ENCODE results near the gene SLC45A3.

Gene SLC45A3

DNA sequence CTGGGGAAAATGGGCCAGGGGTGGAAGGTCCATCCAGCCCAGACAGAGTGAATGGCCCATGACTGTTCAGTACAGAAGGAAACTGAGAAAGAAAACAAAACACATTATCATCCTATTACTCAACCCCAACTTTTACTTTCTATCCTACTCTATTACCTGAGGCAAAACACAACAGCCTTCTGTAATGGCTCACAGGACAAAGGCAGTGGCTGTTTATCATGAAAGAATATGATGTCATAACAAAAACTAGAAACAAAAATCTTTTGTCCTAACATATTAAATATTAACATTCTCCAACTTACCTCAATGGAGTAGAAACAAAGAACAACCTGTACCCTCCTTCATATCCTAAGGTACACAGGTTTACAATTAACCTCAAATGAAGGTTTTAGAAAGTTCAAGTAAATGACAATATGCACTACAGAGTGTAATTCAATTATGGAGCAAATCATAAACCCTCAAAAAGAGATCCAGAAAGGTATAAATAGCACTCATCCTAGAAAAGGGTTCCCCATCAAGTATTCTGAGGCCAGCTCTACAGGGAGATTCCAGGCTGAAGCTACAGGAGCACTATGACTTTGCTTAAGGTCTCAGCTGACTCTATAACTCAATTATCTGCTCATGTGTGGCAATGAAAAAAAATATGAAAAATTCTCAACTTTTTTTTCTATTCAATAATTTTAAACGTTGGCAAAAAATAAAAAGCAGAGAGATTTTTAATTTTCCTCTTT, 63.6 kb downstream of the SLC45A3 start:
- no peak overlapping the region for H3K27ac ChIP-seq
- peaks cover 70% of the 10 kb centered on the region for H4K20me1 ChIP-seq
- no peaks in the 10 kb centered on the region for H3K4me1 ChIP-seq
- no peak for TF ChIP-seq Cebpa-rat (IDR thresholded peaks at IDR 0.05)
- peaks cover 98% of the 10 kb centered on the region for H3K36me3 ChIP-seq
- H3K9me3 ChIP-seq, result no peaks in the 10 kb centered on the region
- H3K4me2 ChIP-seq, result no peak overlapping the region
- H3K27me3 ChIP-seq, result no peaks in the 10 kb centered on the region
- H3K4me3 ChIP-seq, result no peak overlapping the region
- no peak overlapping the region for H3K9ac ChIP-seq

DNA sequence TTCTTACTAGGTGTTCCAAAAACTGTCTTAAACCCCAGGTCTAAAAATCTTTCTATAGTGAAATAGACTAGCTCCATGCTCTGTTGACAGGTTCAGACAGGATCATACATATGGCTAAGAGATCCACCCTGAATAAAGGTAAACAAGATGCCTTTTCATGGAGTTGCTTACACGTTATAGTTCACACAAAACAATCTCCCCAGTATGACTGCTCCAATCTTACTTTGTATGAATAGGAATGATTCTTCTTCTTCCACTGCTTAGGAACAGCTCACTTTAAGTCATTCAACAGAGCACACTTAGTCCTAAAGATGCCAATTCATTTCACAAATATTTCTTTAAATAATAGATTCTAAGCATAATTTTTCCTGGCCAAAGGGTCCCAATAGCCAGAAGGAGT, 64.5 kb downstream of the SLC45A3 start:
- Histone ChIP-seq H3K4me1 (no peaks in the 10 kb centered on the region), H3K27me3 (no peaks in the 10 kb centered on the region), H4K20me1 (peaks cover 70% of the 10 kb centered on the region), H3K4me3 (no peak overlapping the region), H3K9ac (no peak overlapping the region), H3K27ac (no peak overlapping the region), H3K36me3 (peaks cover 97% of the 10 kb centered on the region), H3K9me3 (no peaks in the 10 kb centered on the region), H3K4me2 (no peak overlapping the region)
- no peak for TF ChIP-seq Cebpa-rat (IDR thresholded peaks at IDR 0.05)

DNA sequence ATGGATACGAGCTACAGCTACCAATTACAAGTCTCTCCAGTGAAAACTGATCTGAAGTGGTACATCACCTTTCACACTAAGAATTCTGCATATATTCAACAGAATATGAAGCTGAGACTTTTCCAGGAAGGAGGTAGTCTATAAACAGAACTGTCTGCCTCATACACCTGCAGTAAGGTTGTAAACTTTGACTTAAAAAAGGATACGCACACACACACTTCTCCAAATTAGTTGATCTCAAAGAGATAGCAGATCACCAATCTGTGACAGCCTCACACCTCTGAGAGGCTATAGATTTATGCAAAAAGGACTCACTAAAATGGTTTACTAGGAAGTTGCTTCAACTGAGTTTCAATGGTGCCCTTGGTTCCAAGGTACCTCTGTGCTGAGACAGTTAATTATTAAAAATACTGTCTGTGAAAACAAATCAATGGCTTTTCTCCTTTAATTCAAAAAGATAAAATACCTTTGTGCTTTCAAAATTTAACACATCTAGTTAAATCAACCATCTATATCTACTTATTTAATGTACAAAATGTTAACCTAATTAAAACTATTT, 66.4 kb downstream of the SLC45A3 start:
- Histone ChIP-seq H3K4me3 (no peak overlapping the region), H4K20me1 (peaks cover 70% of the 10 kb centered on the region), H3K27me3 (no peaks in the 10 kb centered on the region), H3K9me3 (no peaks in the 10 kb centered on the region), H3K4me1 (no peaks in the 10 kb centered on the region), H3K36me3 (peaks cover 92% of the 10 kb centered on the region), H3K4me2 (no peak overlapping the region), H3K27ac (no peak overlapping the region), H3K9ac (no peak overlapping the region)
- TF ChIP-seq Cebpa-rat (IDR thresholded peaks at IDR 0.05), result no peak

DNA sequence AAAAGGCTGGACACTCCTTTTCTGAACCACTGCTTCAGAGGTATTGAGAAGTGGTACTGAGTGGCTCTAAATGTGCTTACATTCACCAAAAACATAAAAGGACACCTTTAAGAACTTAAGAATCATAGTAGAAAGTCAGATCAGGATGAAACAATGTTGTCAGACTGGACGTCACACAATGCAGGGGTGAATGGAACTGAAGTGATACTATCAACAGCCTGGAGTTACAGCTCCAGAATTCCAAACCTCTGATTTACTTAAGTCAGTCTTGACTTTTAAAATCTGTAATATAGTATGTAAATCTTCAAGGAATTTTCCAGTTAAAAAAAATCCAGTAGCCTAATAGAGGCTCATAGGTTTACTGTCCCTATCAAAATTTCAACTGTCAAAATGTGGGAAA, 67.8 kb downstream of the SLC45A3 start:
- peaks cover 68% of the 10 kb centered on the region for H4K20me1 ChIP-seq
- no peak overlapping the region for H3K4me2 ChIP-seq
- H3K4me1 ChIP-seq, result no peaks in the 10 kb centered on the region
- H3K27me3 ChIP-seq, result no peaks in the 10 kb centered on the region
- H3K27ac ChIP-seq, result no peak overlapping the region
- peaks cover 84% of the 10 kb centered on the region for H3K36me3 ChIP-seq
- H3K9me3 ChIP-seq, result no peaks in the 10 kb centered on the region
- no peak overlapping the region for H3K4me3 ChIP-seq
- H3K9ac ChIP-seq, result no peak overlapping the region
- TF ChIP-seq Cebpa-rat (IDR thresholded peaks at IDR 0.05), result no peak

DNA sequence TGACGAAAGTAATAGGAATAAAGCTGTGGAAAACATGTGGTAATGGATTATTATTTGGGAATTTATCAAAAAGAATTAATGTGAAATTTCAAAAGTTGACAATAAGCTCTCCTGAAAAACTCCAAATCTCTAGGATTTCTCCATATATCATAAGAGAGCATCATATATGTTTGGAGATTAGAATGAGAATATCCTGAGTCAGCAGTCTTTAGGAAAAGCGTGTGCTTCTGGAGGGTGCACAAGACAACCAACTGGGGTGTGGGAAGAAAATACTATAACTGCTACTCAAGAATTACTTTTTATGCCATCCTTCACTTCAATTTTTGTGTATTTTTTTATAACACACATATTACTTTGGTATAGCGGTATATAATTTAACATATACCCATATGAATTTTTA, 68.2 kb downstream of the SLC45A3 start:
- Histone ChIP-seq H3K4me1 (no peaks in the 10 kb centered on the region), H3K4me2 (no peak overlapping the region), H3K36me3 (peaks cover 84% of the 10 kb centered on the region), H3K9ac (no peak overlapping the region), H3K27me3 (no peaks in the 10 kb centered on the region), H4K20me1 (peaks cover 72% of the 10 kb centered on the region), H3K4me3 (no peak overlapping the region), H3K27ac (no peak overlapping the region), H3K9me3 (no peaks in the 10 kb centered on the region)
- no peak for TF ChIP-seq Cebpa-rat (IDR thresholded peaks at IDR 0.05)

DNA sequence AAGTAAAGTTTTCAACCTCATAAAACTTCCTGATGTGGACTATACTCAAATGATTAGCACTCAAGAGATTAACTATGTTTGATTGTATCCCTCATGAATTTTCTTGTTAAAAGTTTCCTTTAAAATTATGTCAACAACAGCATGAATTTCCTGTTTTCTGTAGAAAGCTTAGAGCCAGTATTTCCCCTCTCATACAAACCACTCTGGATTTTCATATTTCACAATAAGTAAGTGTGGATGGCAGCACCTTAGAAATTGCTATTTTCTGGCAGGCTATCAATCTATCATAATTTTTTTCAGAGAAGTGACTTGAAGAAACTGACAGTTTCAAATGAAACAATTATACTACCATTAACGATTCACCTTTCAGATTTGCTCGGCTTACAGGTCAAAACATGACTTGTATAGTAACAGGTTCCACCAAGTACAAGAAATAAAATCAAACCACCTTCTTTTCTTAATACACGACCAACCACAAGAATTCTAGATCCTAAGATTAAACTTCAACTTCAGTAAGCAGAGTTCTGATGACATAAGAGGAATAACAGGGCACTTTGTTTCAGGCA, 69.3 kb downstream of the SLC45A3 start:
- no peaks in the 10 kb centered on the region for H3K9me3 ChIP-seq
- H4K20me1 ChIP-seq, result peaks cover 77% of the 10 kb centered on the region
- no peak for TF ChIP-seq Cebpa-rat (IDR thresholded peaks at IDR 0.05)
- no peak overlapping the region for H3K27ac ChIP-seq
- H3K36me3 ChIP-seq, result peaks cover 84% of the 10 kb centered on the region
- H3K4me1 ChIP-seq, result peaks cover 8% of the 10 kb centered on the region
- H3K4me2 ChIP-seq, result no peak overlapping the region
- H3K4me3 ChIP-seq, result no peak overlapping the region
- H3K27me3 ChIP-seq, result no peaks in the 10 kb centered on the region
- no peak overlapping the region for H3K9ac ChIP-seq

DNA sequence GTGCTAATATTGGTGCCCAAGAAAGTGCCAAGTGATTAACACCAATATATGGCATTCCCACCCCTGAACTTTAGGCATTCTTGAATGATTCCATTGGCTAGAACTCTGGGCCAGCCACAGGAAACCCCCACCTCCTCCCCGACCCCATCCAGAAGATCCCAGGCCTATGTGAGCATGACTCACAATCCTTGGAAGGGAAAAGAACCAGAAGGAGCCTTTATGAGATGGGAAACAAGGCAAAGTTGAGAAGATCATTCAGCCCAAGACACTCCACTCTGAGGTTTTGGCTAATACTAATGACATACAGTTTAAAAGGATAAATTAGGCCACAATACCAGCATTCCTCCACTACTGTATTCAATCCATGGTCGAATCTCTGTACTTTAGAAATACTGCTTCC, 70.3 kb downstream of the SLC45A3 start:
- TF ChIP-seq Cebpa-rat (IDR thresholded peaks at IDR 0.05), result no peak
- Histone ChIP-seq H3K4me2 (no peak overlapping the region), H3K27ac (no peak overlapping the region), H3K4me3 (no peak overlapping the region), H3K4me1 (peaks cover 18% of the 10 kb centered on the region), H3K9ac (no peak overlapping the region), H3K36me3 (peaks cover 77% of the 10 kb centered on the region), H3K27me3 (no peaks in the 10 kb centered on the region), H3K9me3 (no peaks in the 10 kb centered on the region), H4K20me1 (peaks cover 84% of the 10 kb centered on the region)
